Measurements from ENCODE around the gene GDPD4. TPM values are rescaled to one million over a fixed set of nuclear protein-coding genes. Genes with fewer than 3 reads are reported as not detected.

The GDPD4 gene
- total RNA-seq, 1 donor from 2014 or later = not detected

- TF ChIP-seq CTCF (IDR thresholded peaks at IDR 0.05) = no peak
- Histone ChIP-seq H3K27me3 (peaks cover 3% of the 10 kb centered on the region), H3K4me3 (no peak overlapping the region), H3K9me3 (no peaks in the 10 kb centered on the region), H3K4me1 (no peaks in the 10 kb centered on the region), H3K36me3 (no peaks in the 10 kb centered on the region), H3K27ac (no peak overlapping the region)
- no peak for DNase-seq
- intact Hi-C loops (cut with DNase I) = no loop called here
- ATAC-seq = no peak
These were observed 68.5 kb downstream of the GDPD4 start for GRCh38 chr11:77233011-77233410.

DNA sequence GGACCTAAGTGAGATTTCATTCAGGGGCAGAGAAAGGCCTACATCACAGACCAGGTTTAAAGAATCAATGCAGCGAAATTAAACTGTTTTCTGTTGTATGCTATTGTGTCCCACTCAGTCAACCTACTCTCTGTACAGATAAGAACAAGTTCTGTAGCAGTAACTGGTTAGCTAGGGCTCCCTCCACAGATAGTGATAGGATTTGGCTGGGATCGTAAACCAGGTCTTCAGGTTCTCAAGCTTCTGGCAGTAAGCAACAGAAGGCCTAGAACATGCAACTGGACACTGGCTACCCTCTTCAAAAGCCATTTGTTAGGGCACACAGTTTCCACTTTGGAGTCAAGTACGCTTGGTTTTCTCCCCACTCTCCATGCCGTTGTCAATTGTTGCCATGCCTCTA lies 69.2 kb downstream of the GDPD4 start:
- H3K36me3 ChIP-seq = no peaks in the 10 kb centered on the region
- no peak for ATAC-seq
- intact Hi-C loops (cut with DNase I) = no loop called here
- H3K4me1 ChIP-seq = no peaks in the 10 kb centered on the region
- H3K9me3 ChIP-seq = no peaks in the 10 kb centered on the region
- no peak overlapping the region for H3K27ac ChIP-seq
- peaks cover 3% of the 10 kb centered on the region for H3K27me3 ChIP-seq
- TF ChIP-seq CTCF (IDR thresholded peaks at IDR 0.05) = no peak
- DNase-seq = no peak
- H3K4me3 ChIP-seq = no peak overlapping the region

DNA sequence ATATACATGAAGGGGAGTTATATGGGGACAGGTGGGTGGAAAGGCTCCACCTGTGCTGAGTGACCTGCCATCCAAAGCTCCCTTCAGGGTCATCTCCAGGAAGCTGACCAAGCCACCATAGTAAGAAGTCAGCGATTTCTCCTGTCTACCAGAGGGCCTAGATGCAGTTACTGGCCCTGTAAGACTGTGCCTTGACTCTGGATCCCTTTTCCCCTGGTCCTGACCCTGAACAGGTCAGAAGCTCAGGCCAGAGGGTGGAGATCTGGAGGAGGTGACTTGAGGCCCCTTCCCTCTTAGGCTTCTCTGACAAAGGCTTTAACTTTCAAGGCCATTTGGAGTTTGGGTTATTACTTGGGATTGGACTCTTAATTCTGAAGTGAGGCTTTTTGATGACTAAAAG lies 69.7 kb downstream of the GDPD4 start:
- intact Hi-C loops (cut with DNase I) = no loop called here
- H3K4me3 ChIP-seq = no peak overlapping the region
- no peaks in the 10 kb centered on the region for H3K9me3 ChIP-seq
- no peak for DNase-seq
- no peak for TF ChIP-seq CTCF (IDR thresholded peaks at IDR 0.05)
- no peak overlapping the region for H3K27ac ChIP-seq
- H3K36me3 ChIP-seq = no peaks in the 10 kb centered on the region
- H3K4me1 ChIP-seq = no peaks in the 10 kb centered on the region
- ATAC-seq = no peak
- H3K27me3 ChIP-seq = peaks cover 3% of the 10 kb centered on the region

GRCh38 chr11:77230878-77231605 lies 70.4 kb downstream of the GDPD4 start:
- no peak for TF ChIP-seq CTCF (IDR thresholded peaks at IDR 0.05)
- H3K9me3 ChIP-seq = no peaks in the 10 kb centered on the region
- ATAC-seq = no peak
- no peak for DNase-seq
- H3K4me3 ChIP-seq = no peak overlapping the region
- peaks cover 3% of the 10 kb centered on the region for H3K27me3 ChIP-seq
- H3K36me3 ChIP-seq = no peaks in the 10 kb centered on the region
- H3K27ac ChIP-seq = no peak overlapping the region
- no peaks in the 10 kb centered on the region for H3K4me1 ChIP-seq
- intact Hi-C loops (cut with DNase I) = no loop called here

- no peaks in the 10 kb centered on the region for H3K36me3 ChIP-seq
- DNase-seq (no peak), ATAC-seq (no peak)
- intact Hi-C loops (cut with DNase I) = no loop called here
- no peaks in the 10 kb centered on the region for H3K4me1 ChIP-seq
- no peak overlapping the region for H3K27ac ChIP-seq
- no peak for TF ChIP-seq CTCF (IDR thresholded peaks at IDR 0.05)
- no peaks in the 10 kb centered on the region for H3K9me3 ChIP-seq
- H3K4me3 ChIP-seq = no peak overlapping the region
- H3K27me3 ChIP-seq = no peaks in the 10 kb centered on the region
These were observed 77.7 kb downstream of the GDPD4 start for GRCh38 chr11:77223797-77224196.

GRCh38 chr11:77217156-77217555 lies 84.3 kb downstream of the GDPD4 start:
- ATAC-seq (no peak), DNase-seq (no peak)
- Histone ChIP-seq H3K27me3 (no peaks in the 10 kb centered on the region), H3K4me1 (no peaks in the 10 kb centered on the region), H3K27ac (no peak overlapping the region), H3K36me3 (no peaks in the 10 kb centered on the region), H3K9me3 (no peaks in the 10 kb centered on the region), H3K4me3 (no peak overlapping the region)
- intact Hi-C loops (cut with DNase I) = no loop called here
- TF ChIP-seq CTCF (IDR thresholded peaks at IDR 0.05) = no peak

Measured in upper lobe of right lung (tissue), 1 donor.